Left ventricle myocardium inferior (tissue), 1 donor: ENCODE measurements around the gene TSC22D4. TPM values are rescaled to one million over a fixed set of nuclear protein-coding genes. Genes with fewer than 3 reads are reported as not detected.

ENCODE experiments used
- DNase-seq: peaks from one replicate; pipeline ENCODE4 v3.0.0-alpha.2; 2020
- H3K27ac ChIP-seq: fragments of 200-600 bp; replicated peaks from 2 replicates; pipeline ENCODE4 v1.8.0; 2021
- H3K27me3 ChIP-seq: fragments of 200-600 bp; 2 replicates; pipeline ENCODE4 v1.8.0; 2021; ENCODE audit warnings: low read depth
- H3K36me3 ChIP-seq: fragments of 200-600 bp; 2 replicates; pipeline ENCODE4 v1.8.0; 2021
- H3K4me1 ChIP-seq: fragments of 200-600 bp; 2 replicates; pipeline ENCODE4 v1.8.0; 2021
- H3K4me3 ChIP-seq: fragments of 200-600 bp; 2 replicates; pipeline ENCODE4 v1.8.0; 2021; ENCODE audit warnings: mild to moderate bottlenecking, moderate library complexity
- H3K9me3 ChIP-seq: fragments of 200-600 bp; replicated peaks from 2 replicates; pipeline ENCODE4 v1.8.0; 2021
- CTCF ChIP-seq: fragments of 200-600 bp; IDR thresholded peaks from 2 replicates; pipeline ENCODE4 v1.8.0; 2021; ENCODE audit warnings: antibody characterized with exemption, mild to moderate bottlenecking, borderline replicate concordance
- intact Hi-C: fragments of 100-400 bp; cut with micrococcal nuclease; formaldehyde crosslinking; loops from one replicate; pipeline ENCODE4 v1.11.0; 2022
- total RNA-seq: library from RNA; stranded (reverse); fragmentation: NEBNext Ultra II Directional; extraction: Animal tissue kit (Norgen Biotek cat#: 25700); gene quantifications from one replicate; pipeline ENCODE4 v1.2.1, GENCODE V29; 2021
- donor health status: DM: no; HTN: yes; CAD: no; lungs with severe emphysema.

The TSC22D4 gene
- total RNA-seq, 1 donor from 2014 or later: 47.5 TPM

- no peak for DNase-seq
- H3K9me3 ChIP-seq: no peaks in the 10 kb centered on the region
- no peak overlapping the region for H3K27ac ChIP-seq
- no peaks in the 10 kb centered on the region for H3K4me1 ChIP-seq
- H3K4me3 ChIP-seq: no peak overlapping the region
- H3K36me3 ChIP-seq: peaks cover 6% of the 10 kb centered on the region
- no peak for TF ChIP-seq CTCF
- intact Hi-C loops: no loop called here
- no peaks in the 10 kb centered on the region for H3K27me3 ChIP-seq
Observed at GRCh38 chr7:100419660-100420226, 59.3 kb downstream of the TSC22D4 start.

GRCh38 chr7:100418930-100419659 lies 59.9 kb downstream of the TSC22D4 start:
- no peak overlapping the region for H3K4me3 ChIP-seq
- TF ChIP-seq CTCF: no peak
- H3K9me3 ChIP-seq: no peaks in the 10 kb centered on the region
- H3K4me1 ChIP-seq: no peaks in the 10 kb centered on the region
- H3K27me3 ChIP-seq: no peaks in the 10 kb centered on the region
- intact Hi-C loops: no loop called here
- H3K27ac ChIP-seq: no peak overlapping the region
- H3K36me3 ChIP-seq: peaks cover 6% of the 10 kb centered on the region
- DNase-seq: no peak

Other genes starting within 250 kb of the TSC22D4 start
- not detected for gene SPDYE3, start 171.5 kb downstream of the TSC22D4 start, total RNA-seq
- 10.6 TPM for gene PILRB, start 121.1 kb downstream of the TSC22D4 start, total RNA-seq
- gene PILRA, start 105.7 kb downstream of the TSC22D4 start, total RNA-seq: 2.0 TPM
- 4.6 TPM for gene ZCWPW1, start 50.5 kb downstream of the TSC22D4 start, total RNA-seq
- 23.6 TPM for gene MEPCE, start 49.4 kb downstream of the TSC22D4 start, total RNA-seq
- 10.8 TPM for gene PPP1R35, start 42.7 kb downstream of the TSC22D4 start, total RNA-seq
- gene SPACDR, start 15.0 kb downstream of the TSC22D4 start, total RNA-seq: 0.88 TPM
- 0.38 TPM for gene NYAP1, start 4.7 kb upstream of the TSC22D4 start, total RNA-seq
- 26.6 TPM for gene AGFG2, start 60.0 kb upstream of the TSC22D4 start, total RNA-seq
- 1.1 TPM for gene SAP25, start 94.7 kb upstream of the TSC22D4 start, total RNA-seq
- 26.6 TPM for gene LRCH4, start 106.9 kb upstream of the TSC22D4 start, total RNA-seq
- gene FBXO24, start 107.1 kb upstream of the TSC22D4 start, total RNA-seq: 0.25 TPM
- gene PCOLCE, start 123.1 kb upstream of the TSC22D4 start, total RNA-seq: 40.8 TPM
- gene MOSPD3, start 133.3 kb upstream of the TSC22D4 start, total RNA-seq: 10.2 TPM
- gene TFR2, start 162.3 kb upstream of the TSC22D4 start, total RNA-seq: 0.25 TPM
- not detected for gene ACTL6B, start 177.2 kb upstream of the TSC22D4 start, total RNA-seq
- 98.3 TPM for gene GNB2, start 194.5 kb upstream of the TSC22D4 start, total RNA-seq
- 24.5 TPM for gene GIGYF1, start 215.0 kb upstream of the TSC22D4 start, total RNA-seq
- gene POP7, start 226.9 kb upstream of the TSC22D4 start, total RNA-seq: 30.6 TPM
- gene EPO, start 241.3 kb upstream of the TSC22D4 start, total RNA-seq: not detected